ENCODE results near the gene GRID1.

- TF ChIP-seq CTCF (optimal IDR thresholded peaks at IDR 0.05 in 1 of 3, IDR thresholded peaks at IDR 0.05 in 1 of 3, conservative IDR thresholded peaks at IDR 0.05 in 1 of 3; ENCODE audit: extremely low read depth in 1 of 3, insufficient read depth in 2 of 3, low read length in 3 of 3) (no peak), EZH2 (IDR thresholded peaks at IDR 0.05; ENCODE audit: low read length) (no peak)
These were observed 765.1 kb downstream of the GRID1 start for GRCh38 chr10:85601526-85601925.
